ENCODE results near the gene ENDOV.

- TF ChIP-seq, protein P1, sequence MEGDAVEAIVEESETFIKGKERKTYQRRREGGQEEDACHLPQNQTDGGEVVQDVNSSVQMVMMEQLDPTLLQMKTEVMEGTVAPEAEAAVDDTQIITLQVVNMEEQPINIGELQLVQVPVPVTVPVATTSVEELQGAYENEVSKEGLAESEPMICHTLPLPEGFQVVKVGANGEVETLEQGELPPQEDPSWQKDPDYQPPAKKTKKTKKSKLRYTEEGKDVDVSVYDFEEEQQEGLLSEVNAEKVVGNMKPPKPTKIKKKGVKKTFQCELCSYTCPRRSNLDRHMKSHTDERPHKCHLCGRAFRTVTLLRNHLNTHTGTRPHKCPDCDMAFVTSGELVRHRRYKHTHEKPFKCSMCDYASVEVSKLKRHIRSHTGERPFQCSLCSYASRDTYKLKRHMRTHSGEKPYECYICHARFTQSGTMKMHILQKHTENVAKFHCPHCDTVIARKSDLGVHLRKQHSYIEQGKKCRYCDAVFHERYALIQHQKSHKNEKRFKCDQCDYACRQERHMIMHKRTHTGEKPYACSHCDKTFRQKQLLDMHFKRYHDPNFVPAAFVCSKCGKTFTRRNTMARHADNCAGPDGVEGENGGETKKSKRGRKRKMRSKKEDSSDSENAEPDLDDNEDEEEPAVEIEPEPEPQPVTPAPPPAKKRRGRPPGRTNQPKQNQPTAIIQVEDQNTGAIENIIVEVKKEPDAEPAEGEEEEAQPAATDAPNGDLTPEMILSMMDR (IDR thresholded peaks at IDR 0.05), result no peak
- no peak for TF ChIP-seq EZH2 (IDR thresholded peaks at IDR 0.05)
- TF ChIP-seq EZH2phosphoT487 (IDR thresholded peaks at IDR 0.05), result no peak
These were observed 53.3 kb downstream of the ENDOV start for GRCh38 chr17:80468242-80468641.
